ENCODE data around the gene IGSF8.
"Not testable (repeated sequence)": the region's sequence is repeated elsewhere in the genome, so short reads cannot be mapped to it uniquely, and the experiment has no call there.

Gene IGSF8

DNA sequence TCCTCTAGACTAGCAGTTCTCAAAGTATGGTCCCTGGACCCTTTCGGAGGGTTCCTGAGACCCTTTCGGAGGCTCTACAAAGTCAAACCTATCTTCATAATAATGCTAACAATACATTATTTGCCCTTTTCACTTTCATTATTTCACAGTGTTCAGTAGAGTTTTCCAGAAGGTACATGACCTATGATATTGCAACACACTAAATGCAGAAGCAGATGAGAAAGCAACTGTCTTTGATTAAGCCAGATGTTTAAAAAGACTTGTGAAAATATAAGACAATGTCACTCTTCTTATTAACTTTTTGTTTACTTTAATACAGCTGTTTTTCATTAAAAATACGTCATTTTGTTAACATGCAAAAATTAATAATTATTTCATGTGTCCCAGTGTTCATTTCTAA, 34.3 kb downstream of the IGSF8 start:
- no peak for DNase-seq

DNA sequence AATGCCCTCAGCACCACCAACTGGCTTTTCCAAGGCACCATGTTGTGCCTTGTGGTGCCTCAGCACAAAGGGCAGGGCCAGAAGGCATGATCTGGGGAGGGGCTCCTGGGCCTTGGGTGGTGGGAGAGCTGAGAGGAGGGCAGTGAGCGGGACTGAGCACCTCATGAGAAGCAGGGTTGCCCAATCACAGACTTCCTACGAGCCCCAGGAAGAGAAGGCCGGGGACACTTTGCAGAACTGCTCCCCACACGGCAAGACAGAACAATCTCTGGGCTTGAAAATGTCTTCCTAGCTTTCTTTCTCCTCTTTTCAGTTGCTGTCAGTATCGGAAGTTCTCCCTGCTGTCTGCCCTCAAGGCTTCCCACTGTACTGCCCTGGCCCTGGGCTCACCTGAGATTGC, 35.2 kb downstream of the IGSF8 start:
- DNase-seq: no peak

DNA sequence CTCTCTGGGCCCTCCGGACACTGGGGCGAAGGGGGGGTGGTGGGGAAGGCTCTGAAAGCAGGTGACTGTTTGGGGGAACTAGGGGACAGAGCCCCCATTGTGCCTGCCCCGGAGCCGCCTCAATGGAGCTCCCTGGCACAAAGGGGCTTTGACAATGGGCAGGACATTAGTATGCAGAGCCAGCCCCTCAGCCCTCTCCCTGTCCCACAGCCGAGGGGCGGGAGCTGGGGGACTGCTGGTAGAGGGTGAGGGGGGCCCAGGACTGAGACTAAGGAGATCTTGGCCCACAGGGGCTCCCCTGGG, 36.2 kb downstream of the IGSF8 start:
- DNase-seq: no peak

DNA sequence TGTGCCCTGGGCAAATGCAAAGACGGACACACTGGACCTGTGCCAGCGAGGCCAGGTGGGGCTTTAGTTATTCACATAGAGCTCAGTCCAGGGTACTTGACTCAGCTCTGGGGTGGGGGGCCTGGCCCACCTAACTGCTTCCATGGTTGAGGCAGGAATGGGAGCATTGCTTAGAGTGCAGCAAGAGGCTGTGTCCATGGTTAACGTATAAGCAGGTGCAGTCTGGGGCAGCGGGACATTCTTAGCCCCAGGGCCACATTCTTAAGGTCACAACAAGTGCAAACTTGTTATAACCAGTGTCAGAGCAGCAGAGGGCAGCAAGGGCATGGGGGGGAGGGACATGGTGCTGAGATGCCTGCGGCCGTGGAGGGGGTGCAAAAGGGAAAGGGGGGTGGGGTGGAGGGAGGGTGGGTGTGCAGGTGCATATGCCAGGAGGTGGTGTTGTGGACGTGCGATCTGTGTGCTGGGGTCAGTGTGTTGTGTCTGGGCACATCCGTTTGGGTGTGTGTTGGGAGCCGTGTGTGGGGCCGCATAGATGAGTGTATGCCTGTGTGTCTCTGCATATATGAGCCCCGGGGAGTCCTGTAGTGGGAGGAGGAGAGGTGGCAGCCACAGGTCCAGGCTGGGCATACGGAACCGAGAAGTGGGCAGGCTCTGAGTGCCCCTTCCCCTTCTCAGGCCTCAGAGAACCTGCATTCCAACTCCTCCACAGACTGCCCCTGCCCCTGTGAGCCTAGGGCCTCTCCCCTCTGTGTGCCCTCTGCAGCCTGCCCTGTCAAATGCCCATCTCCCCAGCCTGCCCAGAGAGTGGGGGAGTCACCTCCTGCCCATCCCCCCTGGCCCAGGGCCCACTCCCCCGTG, 36.8 kb downstream of the IGSF8 start:
- no peak for DNase-seq

- DNase-seq: no peak
These were observed 40.3 kb downstream of the IGSF8 start for GRCh38 chr1:160058087-160058486.

DNA sequence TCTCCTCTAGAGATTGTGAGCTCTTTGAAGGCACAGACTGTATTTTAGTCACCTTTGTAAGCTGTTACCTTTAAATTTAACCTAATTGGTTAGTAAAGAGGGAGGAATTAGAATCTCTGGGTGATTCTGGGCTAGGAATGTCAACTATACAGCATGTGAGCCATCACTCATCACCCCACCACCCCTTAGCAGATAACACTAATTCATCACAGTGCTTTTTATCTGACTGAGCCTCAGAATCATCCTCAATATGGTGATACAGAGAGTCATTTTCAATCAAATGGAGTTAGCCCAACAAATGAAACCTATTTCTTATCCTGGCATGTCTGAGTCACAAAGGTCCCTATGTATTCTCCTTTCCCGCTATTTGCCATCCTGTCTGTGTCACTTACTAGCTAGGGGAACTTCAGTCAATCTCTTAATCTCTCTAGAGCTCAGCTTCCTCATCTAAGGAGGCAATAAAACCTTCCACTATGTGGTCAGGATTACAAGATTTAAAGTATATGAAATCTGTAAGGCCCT, 41.7 kb downstream of the IGSF8 start:
- DNase-seq: no peak

DNA sequence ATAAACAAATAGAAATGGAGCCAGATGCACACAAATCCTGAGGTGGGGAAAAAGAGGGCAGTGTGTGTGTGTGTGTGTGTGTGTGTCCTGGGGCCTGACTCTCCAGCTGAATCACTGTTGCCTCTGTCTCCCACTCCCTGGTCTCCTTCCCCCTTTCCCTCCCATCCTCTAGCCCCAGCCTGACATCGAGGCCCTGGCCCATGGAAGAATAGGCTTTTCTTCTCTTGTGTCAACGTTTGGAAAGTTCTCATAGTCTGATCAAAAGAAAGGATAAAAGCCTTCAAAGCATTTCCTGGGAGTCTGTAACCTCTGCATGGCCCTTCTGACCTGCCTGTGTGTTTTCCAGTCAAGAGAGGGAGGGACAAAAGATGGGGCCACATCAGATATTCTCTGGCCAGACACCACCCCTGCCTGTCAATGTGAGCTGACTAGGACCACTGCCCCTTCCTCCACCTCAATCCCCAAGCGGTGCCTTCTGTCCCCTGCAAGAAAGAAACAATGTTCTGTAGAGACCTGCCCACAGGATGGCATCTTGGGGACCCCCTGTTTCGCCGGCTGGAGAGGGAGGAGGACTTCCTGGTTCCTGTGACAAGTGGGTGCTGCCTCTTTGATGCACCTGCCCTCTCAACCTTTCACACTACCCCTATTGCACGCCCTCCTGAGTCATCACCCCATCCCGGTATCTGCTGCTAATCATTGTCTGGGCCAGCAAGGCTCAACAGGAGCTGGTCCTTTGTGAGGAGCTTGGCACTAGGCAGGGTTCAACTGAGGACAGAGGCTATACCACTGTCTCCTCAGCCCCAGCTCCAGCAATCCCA, 44.7 kb downstream of the IGSF8 start:
- DNase-seq: no peak

- DNase-seq: no peak
These were observed 45.5 kb downstream of the IGSF8 start for GRCh38 chr1:160052936-160053335.

GRCh38 chr1:160050619-160051018, 47.8 kb downstream of the IGSF8 start:
- DNase-seq: no peak

DNA sequence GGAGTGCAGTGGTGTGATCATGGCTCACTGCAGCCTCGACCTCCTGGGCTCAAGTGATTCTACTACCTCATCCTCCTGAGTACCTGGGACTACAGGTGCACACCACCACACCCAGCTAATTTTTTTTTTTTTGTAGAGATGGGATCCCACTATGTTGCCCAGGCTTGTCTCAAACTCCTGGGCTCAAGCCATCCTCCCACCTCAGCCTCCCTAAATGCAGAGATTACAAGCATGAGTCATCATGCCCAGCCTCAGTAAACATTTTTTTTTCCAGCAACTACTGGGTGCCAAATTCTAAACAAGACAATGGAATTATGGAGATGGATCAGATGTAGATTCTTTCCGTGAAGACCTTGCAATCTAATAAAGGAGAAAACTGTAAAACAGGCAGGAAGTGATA, 48.2 kb downstream of the IGSF8 start:
- not testable (repeated sequence) for DNase-seq

DNA sequence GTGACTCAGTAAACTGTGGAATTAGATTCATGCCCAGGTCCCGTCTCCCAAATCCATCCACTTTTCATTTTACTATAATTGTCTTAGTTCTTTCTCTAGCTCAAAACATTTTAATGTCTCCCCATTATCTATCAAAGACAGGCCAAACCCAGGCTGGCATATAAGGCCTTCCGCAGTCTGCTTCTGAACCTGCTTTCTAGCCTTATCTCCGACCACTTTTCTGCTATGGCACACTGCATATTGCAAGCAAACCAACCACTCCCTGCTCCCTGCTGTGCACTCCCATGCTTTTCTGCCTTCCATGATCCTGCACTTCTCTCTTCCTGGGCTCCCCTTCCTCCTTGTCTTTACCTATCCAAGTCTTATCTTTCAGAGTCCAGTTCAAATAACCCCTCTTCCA, 49.3 kb downstream of the IGSF8 start:
- DNase-seq: no peak

- DNase-seq: no peak
These were observed 50.1 kb downstream of the IGSF8 start for GRCh38 chr1:160048335-160048734.

DNA sequence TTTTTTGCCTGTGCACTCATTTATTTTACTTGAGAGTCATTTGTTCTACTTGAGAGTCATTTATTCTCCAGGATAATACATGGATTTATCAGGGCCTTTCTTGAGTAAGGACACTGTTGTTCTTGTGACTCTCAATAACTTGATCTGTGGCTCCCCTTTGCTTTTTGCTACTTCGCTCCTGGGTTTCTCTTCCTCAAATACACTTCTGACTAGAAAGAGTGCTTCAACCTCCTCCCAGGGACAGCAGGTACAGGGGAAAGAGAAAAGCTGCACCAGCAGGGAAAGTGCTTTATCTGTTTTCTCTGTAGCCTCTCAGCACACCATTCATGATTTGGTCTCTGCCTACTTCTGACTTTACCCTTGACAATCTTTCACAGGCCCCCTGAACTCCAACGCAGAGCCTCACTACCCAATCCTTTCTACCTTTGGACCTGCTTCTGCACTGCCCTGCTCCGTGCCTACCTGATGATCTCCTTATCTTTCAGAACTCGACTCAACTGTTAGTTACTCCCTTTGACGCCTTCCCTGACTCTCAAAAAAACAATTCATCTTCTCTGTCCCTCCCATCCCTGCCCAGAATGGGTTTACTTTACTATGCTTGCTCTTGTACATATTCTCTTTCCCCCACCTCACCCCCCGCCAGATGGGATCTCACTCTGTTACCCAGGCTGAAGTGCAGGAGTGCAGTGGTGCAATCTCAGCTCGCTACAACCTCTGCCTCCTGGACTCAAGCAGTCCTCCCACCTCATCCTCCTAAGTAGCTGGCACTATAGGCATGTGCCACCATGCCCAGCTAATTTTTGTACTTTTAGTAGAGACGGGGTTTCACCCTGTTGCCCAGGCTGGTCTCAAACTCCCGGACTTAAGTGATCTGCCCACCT, 51.1 kb downstream of the IGSF8 start:
- DNase-seq: no peak

DNA sequence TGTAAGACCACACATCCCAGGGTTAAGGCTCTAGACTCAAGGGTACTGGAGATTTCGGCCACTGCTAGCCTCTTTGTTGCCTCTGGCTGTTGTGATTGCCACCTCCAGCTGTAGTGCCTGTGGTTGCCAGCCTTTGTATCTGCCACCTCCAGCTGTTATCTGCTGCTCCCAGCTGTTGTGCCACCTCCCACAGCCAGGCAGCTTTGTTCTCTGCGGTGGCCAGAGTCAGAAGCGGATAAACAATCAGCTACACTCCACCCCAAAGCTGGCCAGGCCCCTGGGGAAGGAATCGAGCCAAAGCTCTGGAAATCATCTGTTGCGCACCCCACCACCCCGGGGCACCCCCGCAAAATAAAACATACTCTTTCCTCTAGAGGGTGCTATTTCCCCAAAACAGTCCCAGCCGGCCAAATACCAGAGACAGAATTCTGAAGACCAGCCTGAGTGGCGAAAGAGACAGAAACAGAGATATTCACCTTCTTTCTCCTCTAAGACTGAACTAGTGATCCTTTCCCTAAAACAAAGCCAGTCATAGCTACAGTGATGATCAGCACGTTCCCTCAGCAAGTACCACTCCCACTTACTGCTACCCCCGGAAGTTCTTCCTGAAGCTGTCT, 51.8 kb downstream of the IGSF8 start:
- DNase-seq: peak; percentile 65

DNA sequence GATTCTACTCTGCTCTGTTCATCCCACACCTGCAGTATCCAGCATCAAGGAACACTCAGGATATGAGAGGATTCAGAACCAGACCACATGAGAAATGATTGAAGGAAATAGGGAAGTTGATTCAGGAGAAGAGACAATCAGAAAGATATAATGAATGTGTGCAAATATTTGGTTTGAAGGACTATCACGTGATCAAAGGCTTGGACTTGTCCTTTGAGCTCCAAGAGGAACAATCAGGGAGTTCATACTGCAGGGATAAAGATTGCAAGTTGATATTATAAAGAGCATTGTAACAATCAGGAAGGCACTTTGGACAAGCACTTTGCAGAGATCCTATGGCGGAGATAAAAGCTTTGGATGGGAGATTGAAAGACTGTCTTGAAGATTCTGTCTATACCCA, 52.8 kb downstream of the IGSF8 start:
- DNase-seq: no peak

DNA sequence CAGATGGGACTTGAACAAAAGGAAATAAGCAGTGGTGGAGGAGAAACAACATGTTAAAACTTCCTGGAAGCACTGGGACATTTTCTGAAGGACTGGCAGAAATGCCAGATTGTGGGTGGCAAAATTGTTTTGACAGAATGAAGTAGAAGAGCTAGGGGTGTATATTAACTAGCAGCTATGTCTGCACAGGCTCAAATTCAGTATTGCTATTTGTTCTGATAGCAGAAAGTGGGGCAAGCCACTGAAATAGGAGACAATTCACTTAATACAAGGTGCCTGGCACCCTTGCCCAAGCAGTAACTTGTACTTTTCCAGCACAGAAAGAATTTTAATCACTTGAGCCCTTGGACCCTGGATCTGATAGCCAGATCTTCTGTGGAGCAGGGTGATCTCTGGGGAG, 54.9 kb downstream of the IGSF8 start:
- no peak for DNase-seq

Measured in right forelimb (tissue), 1 donor.